Measurements from ENCODE around the gene CPLANE2. TPM values are rescaled to one million over a fixed set of nuclear protein-coding genes. Genes with fewer than 3 reads are reported as not detected.

CPLANE2 gene
- total RNA-seq, 1 experiment from 2014 or later, result 5.0 TPM

GRCh38 chr1:16205334-16205671 is 31.7 kb downstream of the CPLANE2 start:
- ChIA-PET POLR2A (interaction anchor here (1.0 to 3.3 kb wide), 3 partner anchors 11 to 58 kb away, joined by 3 to 13 read pairs (median 4); no protein-coding TSS in a partner anchor), CTCF (interaction anchor here (1.0 to 2.5 kb wide), 8 partner anchors 11 to 158 kb away, joined by 3 to 18 read pairs (median 5); partner anchors contain the start of gene CPLANE2)
- H3K27me3 Mint-ChIP-seq (ENCODE audit: low read depth), result no peaks in the 10 kb centered on the region
- no peak overlapping the region for H3K27ac Mint-ChIP-seq
- peaks cover 22% of the 10 kb centered on the region for H3K36me3 Mint-ChIP-seq
- DNase-seq (ENCODE audit: low spot score), result no peak
- no peak for TF ChIP-seq MLX (CRISPR knock-in tag; IDR thresholded peaks at IDR 0.05)
- no peak for TF ChIP-seq NFE2L1 (CRISPR knock-in tag; IDR thresholded peaks at IDR 0.05)
- TF ChIP-seq PRDM15 (CRISPR knock-in tag; IDR thresholded peaks at IDR 0.05), result no peak
- no peak for TF ChIP-seq TEAD1 (CRISPR knock-in tag; IDR thresholded peaks at IDR 0.05)
- 0 out of 2 replicates have a peak, but pooled peaks have one; percentile 6 for TF ChIP-seq MAX (CRISPR knock-in tag; IDR thresholded peaks at IDR 0.05)
- H3K4me1 Mint-ChIP-seq, result peaks cover 21% of the 10 kb centered on the region
- no peak for ATAC-seq
- no peaks in the 10 kb centered on the region for H3K9me3 Mint-ChIP-seq
- H3K4me3 Mint-ChIP-seq, result peak overlapping the region; percentile 39; the same call in 1 of the 2 replicates

DNA sequence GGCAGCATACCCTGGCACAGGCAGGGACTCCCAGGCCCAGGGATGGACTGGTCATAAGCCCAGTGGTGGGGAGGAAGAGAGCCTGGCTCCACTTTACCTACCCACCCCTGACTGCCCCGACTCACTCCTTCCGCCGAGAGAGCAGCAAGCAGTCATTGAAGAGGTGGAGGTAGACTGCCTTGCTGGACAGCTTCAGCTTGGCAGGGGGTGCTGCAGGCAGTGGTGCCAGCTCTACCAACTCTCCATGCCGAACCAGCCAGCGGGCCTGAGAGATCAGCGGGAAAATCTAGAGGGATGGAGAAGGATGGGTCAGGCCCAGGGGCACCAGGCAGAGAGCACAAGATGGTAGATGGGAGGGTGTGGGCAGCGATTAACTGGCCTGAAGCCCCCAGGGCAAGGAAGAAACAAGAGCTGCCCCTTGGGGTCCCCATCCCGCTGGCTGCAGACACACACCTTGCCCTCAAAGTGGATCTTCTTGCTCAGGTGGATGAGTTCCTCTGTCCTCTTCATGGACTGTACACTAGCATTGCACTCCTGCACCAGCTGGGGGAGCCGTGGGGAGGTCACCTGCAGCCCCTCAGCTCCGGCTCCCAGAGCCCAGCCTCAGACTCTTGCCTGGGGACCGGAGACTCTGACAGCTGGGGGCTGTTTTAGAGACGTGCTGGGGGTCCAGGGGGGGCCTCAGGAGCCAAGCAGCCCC is 32.2 kb downstream of the CPLANE2 start:
- Mint-ChIP-seq H3K4me1 (peaks cover 19% of the 10 kb centered on the region), H3K27ac (no peak overlapping the region), H3K27me3 (ENCODE audit: low read depth) (no peaks in the 10 kb centered on the region), H3K9me3 (no peaks in the 10 kb centered on the region), H3K4me3 (peak overlapping the region; percentile 39; the same call in 1 of the 2 replicates), H3K36me3 (peaks cover 22% of the 10 kb centered on the region)
- ATAC-seq (peak; percentile 21), DNase-seq (ENCODE audit: low spot score) (peak; percentile 74)
- TF ChIP-seq ERG (CRISPR knock-in tag; IDR thresholded peaks at IDR 0.05) (no peak), SMAD4 (CRISPR knock-in tag; IDR thresholded peaks at IDR 0.05) (peak; percentile 39; the same call in 1 of the 2 replicates)
- TF ChIP-seq, protein P1, sequence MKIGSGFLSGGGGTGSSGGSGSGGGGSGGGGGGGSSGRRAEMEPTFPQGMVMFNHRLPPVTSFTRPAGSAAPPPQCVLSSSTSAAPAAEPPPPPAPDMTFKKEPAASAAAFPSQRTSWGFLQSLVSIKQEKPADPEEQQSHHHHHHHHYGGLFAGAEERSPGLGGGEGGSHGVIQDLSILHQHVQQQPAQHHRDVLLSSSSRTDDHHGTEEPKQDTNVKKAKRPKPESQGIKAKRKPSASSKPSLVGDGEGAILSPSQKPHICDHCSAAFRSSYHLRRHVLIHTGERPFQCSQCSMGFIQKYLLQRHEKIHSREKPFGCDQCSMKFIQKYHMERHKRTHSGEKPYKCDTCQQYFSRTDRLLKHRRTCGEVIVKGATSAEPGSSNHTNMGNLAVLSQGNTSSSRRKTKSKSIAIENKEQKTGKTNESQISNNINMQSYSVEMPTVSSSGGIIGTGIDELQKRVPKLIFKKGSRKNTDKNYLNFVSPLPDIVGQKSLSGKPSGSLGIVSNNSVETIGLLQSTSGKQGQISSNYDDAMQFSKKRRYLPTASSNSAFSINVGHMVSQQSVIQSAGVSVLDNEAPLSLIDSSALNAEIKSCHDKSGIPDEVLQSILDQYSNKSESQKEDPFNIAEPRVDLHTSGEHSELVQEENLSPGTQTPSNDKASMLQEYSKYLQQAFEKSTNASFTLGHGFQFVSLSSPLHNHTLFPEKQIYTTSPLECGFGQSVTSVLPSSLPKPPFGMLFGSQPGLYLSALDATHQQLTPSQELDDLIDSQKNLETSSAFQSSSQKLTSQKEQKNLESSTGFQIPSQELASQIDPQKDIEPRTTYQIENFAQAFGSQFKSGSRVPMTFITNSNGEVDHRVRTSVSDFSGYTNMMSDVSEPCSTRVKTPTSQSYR (CRISPR knock-in tag; IDR thresholded peaks at IDR 0.05), result 0 out of 2 replicates have a peak, but pooled peaks have one; percentile 14
- ChIA-PET POLR2A (interaction anchor here (0.5 to 3.3 kb wide), 5 partner anchors 11 to 117 kb away, joined by 3 to 13 read pairs (median 3); no protein-coding TSS in a partner anchor), CTCF (interaction anchor here (1.0 to 2.5 kb wide), 9 partner anchors 11 to 159 kb away, joined by 3 to 18 read pairs (median 5); partner anchors contain the start of gene CPLANE2)

- DNase-seq (ENCODE audit: low spot score), result no peak
- TF ChIP-seq, protein P2, sequence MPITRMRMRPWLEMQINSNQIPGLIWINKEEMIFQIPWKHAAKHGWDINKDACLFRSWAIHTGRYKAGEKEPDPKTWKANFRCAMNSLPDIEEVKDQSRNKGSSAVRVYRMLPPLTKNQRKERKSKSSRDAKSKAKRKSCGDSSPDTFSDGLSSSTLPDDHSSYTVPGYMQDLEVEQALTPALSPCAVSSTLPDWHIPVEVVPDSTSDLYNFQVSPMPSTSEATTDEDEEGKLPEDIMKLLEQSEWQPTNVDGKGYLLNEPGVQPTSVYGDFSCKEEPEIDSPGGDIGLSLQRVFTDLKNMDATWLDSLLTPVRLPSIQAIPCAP (CRISPR knock-in tag; IDR thresholded peaks at IDR 0.05), result no peak
- TF ChIP-seq GTF2I (CRISPR knock-in tag; conservative IDR thresholded peaks at IDR 0.05) (no peak), EMX1 (CRISPR knock-in tag; IDR thresholded peaks at IDR 0.05) (no peak), CREB1 (CRISPR knock-in tag; IDR thresholded peaks at IDR 0.05) (no peak)
- ATAC-seq, result no peak
- POLR2A ChIA-PET, result no interaction called here
- Mint-ChIP-seq H3K4me3 (no peak overlapping the region), H3K27ac (no peak overlapping the region), H3K27me3 (ENCODE audit: low read depth) (no peaks in the 10 kb centered on the region), H3K4me1 (peaks cover 14% of the 10 kb centered on the region), H3K36me3 (peaks cover 22% of the 10 kb centered on the region), H3K9me3 (no peaks in the 10 kb centered on the region)
- CTCF ChIA-PET, result interaction anchor here (1.1 to 2.5 kb wide), 7 partner anchors 11 to 159 kb away, joined by 3 to 18 read pairs (median 4); no protein-coding TSS in a partner anchor
Observed at GRCh38 chr1:16204216-16204615, 32.8 kb downstream of the CPLANE2 start.

Data from WTC11 (cell line).